Measurements from ENCODE around the gene C1orf210.

C1orf210 gene

GRCh38 chr1:43304314-43304681, 18.9 kb upstream of the C1orf210 start:
- ATAC-seq, result no peak

GRCh38 chr1:43303471-43304313, 18.3 kb upstream of the C1orf210 start:
- TF ChIP-seq CSDC2 (CRISPR knock-in tag; IDR thresholded peaks at IDR 0.05), result no peak
- TF ChIP-seq ESRRG (CRISPR knock-in tag; IDR thresholded peaks at IDR 0.05), result no peak
- TF ChIP-seq ZNF70 (CRISPR knock-in tag; IDR thresholded peaks at IDR 0.05), result no peak
- TF ChIP-seq CSRNP3 (CRISPR knock-in tag; IDR thresholded peaks at IDR 0.05), result no peak
- no peak for TF ChIP-seq RARB (CRISPR knock-in tag; IDR thresholded peaks at IDR 0.05)
- TF ChIP-seq ZC3H10 (CRISPR knock-in tag; IDR thresholded peaks at IDR 0.05), result no peak
- no peak for TF ChIP-seq ARNTL (CRISPR knock-in tag; IDR thresholded peaks at IDR 0.05; ENCODE audit: borderline replicate concordance, low read depth)
- no peak for ATAC-seq

More at GRCh38 chr1:43304314-43304681, 18.9 kb upstream of the C1orf210 start:
- no peak for TF ChIP-seq RARB (CRISPR knock-in tag; IDR thresholded peaks at IDR 0.05)
- no peak for TF ChIP-seq PATZ1 (CRISPR knock-in tag; IDR thresholded peaks at IDR 0.05; ENCODE audit: borderline replicate concordance)
- no peak for TF ChIP-seq ZNF565 (CRISPR knock-in tag; conservative IDR thresholded peaks at IDR 0.05; ENCODE audit: low read depth)
- TF ChIP-seq CSRNP3 (CRISPR knock-in tag; IDR thresholded peaks at IDR 0.05), result no peak
- TF ChIP-seq POU6F1 (CRISPR knock-in tag; IDR thresholded peaks at IDR 0.05; ENCODE audit: borderline replicate concordance, low read depth), result no peak
- TF ChIP-seq ESRRG (CRISPR knock-in tag; IDR thresholded peaks at IDR 0.05), result no peak
- no peak for TF ChIP-seq OSR1 (CRISPR knock-in tag; IDR thresholded peaks at IDR 0.05)
- no peak for TF ChIP-seq SNAI2 (CRISPR knock-in tag; IDR thresholded peaks at IDR 0.05)
- TF ChIP-seq ZNF8 (CRISPR knock-in tag; IDR thresholded peaks at IDR 0.05), result no peak
- TF ChIP-seq CSDC2 (CRISPR knock-in tag; IDR thresholded peaks at IDR 0.05), result no peak
- TF ChIP-seq ZC3H10 (CRISPR knock-in tag; IDR thresholded peaks at IDR 0.05), result no peak
- TF ChIP-seq ISL1 (CRISPR knock-in tag; IDR thresholded peaks at IDR 0.05), result no peak

- no peak for ATAC-seq
- TF ChIP-seq CREB5 (CRISPR knock-in tag; IDR thresholded peaks at IDR 0.05; ENCODE audit: low read depth) (no peak), PPARA (CRISPR knock-in tag; IDR thresholded peaks at IDR 0.05; ENCODE audit: borderline replicate concordance) (no peak), TOX (CRISPR knock-in tag; IDR thresholded peaks at IDR 0.05; ENCODE audit: borderline replicate concordance) (no peak)
Measured at GRCh38 chr1:43302721-43303470, 17.5 kb upstream of the C1orf210 start.

- no peak for ATAC-seq
- TF ChIP-seq ZNF70 (CRISPR knock-in tag; IDR thresholded peaks at IDR 0.05), result no peak
Measured at GRCh38 chr1:43302201-43302600, 16.8 kb upstream of the C1orf210 start.
